Duodenal mucosa (tissue), 2 donors: Measurements from ENCODE around the gene MRGPRE.
"Not testable (repeated sequence)": the region's sequence is repeated elsewhere in the genome, so short reads cannot be mapped to it uniquely, and the experiment has no call there.

ENCODE experiments used
- H3K27ac ChIP-seq: one replicate; pipeline ENCODE4 v1.7.0; 2013; ENCODE audit warnings: low read depth, low read length
- H3K27me3 ChIP-seq, 2 donors: one replicate each; pipeline ENCODE4 v1.7.0; 2013; ENCODE audit warnings: low read length in 2 of 2, control low read depth in 1 of 2; ENCODE audit not compliant: insufficient read depth in 2 of 2, control insufficient read depth in 1 of 2
- H3K36me3 ChIP-seq, 2 donors: one replicate each; pipeline ENCODE4 v1.7.0; 2013; ENCODE audit warnings: low read length in 2 of 2, control low read depth in 1 of 2; ENCODE audit not compliant: insufficient read depth in 2 of 2, control insufficient read depth in 1 of 2
- H3K4me1 ChIP-seq, 2 donors: one replicate each; pipeline ENCODE4 v1.7.0; 2013; ENCODE audit warnings: low read length in 2 of 2, control low read depth in 1 of 2; ENCODE audit not compliant: insufficient read depth in 2 of 2, control insufficient read depth in 1 of 2
- H3K4me3 ChIP-seq, 2 donors: one replicate each; pipeline ENCODE4 v1.7.0; 2013; ENCODE audit warnings: low read length in 2 of 2, low read depth in 1 of 2
- H3K9ac ChIP-seq, 2 donors: one replicate each; pipeline ENCODE4 v1.7.0; 2013; ENCODE audit warnings: low read length in 2 of 2, low read depth in 1 of 2
- H3K9me3 ChIP-seq, 2 donors: one replicate each; pipeline ENCODE4 v1.7.0; 2013; ENCODE audit warnings: low read length in 2 of 2, control low read depth in 1 of 2; ENCODE audit not compliant: control insufficient read depth in 1 of 2

Gene MRGPRE, protein sequence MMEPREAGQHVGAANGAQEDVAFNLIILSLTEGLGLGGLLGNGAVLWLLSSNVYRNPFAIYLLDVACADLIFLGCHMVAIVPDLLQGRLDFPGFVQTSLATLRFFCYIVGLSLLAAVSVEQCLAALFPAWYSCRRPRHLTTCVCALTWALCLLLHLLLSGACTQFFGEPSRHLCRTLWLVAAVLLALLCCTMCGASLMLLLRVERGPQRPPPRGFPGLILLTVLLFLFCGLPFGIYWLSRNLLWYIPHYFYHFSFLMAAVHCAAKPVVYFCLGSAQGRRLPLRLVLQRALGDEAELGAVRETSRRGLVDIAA

DNA sequence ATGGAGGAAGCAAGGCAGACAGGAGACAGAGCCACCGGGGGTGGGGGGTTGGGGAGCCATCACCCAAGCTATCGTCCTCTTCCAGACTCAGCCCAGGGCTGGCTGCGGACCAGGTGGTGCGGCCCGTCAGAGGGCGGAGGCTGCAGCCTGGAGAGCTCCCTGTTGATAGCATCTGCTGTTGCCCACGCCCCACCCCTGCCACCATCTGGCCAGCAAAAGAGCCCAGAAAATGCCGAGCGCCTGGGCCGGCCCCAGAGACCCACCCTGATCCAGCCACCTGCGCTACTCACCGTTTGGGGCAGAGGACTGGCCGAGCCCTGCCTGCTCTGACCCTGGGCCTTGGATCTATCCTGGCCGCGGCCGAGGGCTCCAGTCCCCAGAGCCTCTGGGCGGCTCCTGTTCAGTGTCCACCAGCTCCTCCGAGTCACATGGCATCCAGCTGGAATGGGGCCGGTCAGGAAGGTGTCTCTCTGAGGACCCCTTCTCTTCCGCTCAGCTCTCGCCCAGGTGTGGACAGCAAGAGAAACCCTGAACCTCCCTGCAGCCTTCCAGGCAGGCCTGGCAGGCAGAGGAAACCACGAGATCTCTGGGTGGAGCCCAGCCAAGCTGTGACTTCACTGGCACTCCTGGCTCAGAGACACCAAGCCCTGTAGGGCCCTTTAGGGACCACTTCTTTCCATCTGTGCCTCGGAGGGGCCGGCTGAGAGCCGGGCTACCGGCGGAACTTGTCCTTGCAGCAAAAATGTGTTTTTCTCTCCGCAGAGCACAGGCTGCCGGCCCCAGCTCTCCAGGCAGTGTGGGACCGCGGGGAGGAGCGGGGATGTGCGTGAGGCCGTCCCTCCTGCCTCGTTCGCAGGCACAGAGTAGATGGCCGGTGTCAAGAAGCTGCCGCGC lies at the start of gene MRGPRE:
MRGPRE (minus strand) TSS at position 567 of the 894 bp plus-strand sequence. CDS start 3,618 bp downstream, outside the sequence.
- Histone ChIP-seq H3K4me3 (no peak within 1 kb of the TSS), H3K4me1 (no peaks in the 10 kb centered on the region), H3K27me3 (no peaks in the 10 kb centered on the region)

DNA sequence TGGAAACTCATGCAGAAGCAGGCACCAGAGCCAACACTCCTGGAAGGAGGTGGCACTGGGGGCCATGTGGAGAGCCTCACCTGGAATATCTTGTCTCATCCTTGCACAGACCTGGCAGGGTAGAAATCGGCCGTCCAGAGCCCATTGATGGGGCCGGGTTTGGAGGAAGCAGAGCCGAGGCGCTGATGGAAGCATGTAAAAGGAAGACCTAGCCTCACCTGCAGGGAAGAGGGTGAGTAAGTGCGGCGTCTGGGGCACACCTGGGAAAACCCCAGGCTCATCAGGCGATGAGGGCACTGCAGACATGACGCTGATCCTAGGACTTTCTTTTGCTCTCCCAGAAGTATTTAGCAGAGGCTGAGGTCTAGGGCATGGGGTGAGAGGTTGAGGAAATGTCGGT lies 48.9 kb upstream of the MRGPRE start:
- not testable (repeated sequence) for H3K9ac ChIP-seq, H3K4me1 ChIP-seq, H3K9me3 ChIP-seq, H3K4me3 ChIP-seq, H3K36me3 ChIP-seq, H3K27me3 ChIP-seq, H3K27ac ChIP-seq

More for the DNA sequence above, at the start of gene MRGPRE:
- H3K9ac ChIP-seq: no peak within 1 kb of the TSS
- no peak within 1 kb of the TSS for H3K27ac ChIP-seq
- no peaks in the 10 kb centered on the region for H3K9me3 ChIP-seq
- no peaks in the 10 kb centered on the region for H3K36me3 ChIP-seq

DNA sequence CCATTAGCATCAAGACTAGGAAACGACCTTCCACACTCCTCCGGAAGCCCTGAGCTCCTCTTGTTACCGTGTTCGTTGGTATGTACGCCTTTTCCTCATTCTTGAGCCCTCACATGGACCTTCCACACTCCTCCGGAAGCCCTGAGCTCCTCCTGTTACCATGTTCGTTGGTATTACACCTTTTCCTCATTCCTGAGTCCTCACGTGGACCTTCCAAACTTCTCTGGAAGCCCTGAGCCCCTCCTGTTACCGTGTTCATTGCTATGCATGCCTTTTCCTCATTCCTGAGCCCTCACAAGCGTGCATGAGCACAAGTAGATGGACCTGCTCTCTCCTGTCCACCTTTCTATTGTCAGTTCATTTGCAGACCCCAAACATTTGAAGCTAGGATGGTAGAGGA lies 48.4 kb upstream of the MRGPRE start:
- H3K4me1 ChIP-seq, H3K27me3 ChIP-seq, H3K27ac ChIP-seq, H3K9ac ChIP-seq, H3K9me3 ChIP-seq, H3K36me3 ChIP-seq, H3K4me3 ChIP-seq: not testable (repeated sequence)

DNA sequence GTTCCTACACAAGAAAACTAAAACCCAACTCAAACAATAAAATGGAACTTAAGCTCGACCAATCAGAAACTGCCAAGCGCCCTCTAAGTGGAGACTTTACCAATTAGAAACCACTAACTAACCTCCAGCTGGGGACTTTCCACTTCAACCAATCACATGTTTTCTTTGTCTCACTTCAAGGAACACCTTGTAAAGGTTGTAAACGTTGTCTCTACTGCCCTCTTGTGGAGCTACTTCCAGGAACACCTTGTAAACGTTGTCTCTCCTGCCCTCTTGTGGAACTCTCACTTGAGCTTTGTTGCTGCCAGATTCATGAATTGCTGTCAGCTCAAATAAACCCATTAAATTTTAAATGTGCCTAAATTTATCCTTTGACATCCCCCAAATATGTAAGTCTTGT lies 46.7 kb upstream of the MRGPRE start:
- not testable (repeated sequence) for H3K4me1 ChIP-seq, H3K9ac ChIP-seq, H3K4me3 ChIP-seq, H3K27ac ChIP-seq, H3K9me3 ChIP-seq, H3K36me3 ChIP-seq, H3K27me3 ChIP-seq

DNA sequence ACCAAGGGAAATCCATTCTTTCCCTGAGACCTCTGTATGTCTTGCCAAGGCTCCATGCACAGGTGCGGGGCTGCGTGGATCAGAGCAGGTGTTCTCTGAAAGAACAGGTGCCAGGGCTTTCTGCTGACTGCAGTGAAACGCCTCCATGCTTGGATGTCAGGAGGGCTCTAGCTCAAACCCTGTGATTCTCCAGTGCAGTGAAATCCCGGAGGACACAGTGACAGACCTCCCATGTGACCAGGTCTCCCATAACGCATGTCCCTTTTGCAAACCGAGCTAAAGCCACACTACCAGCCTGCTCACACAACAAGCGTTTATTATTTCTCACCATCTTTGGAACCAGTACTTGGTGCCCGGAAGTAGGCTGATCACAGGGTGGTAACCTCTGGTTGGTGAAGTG lies 41.4 kb upstream of the MRGPRE start:
- not testable (repeated sequence) for H3K4me3 ChIP-seq, H3K27me3 ChIP-seq, H3K9ac ChIP-seq, H3K4me1 ChIP-seq, H3K36me3 ChIP-seq, H3K27ac ChIP-seq, H3K9me3 ChIP-seq

DNA sequence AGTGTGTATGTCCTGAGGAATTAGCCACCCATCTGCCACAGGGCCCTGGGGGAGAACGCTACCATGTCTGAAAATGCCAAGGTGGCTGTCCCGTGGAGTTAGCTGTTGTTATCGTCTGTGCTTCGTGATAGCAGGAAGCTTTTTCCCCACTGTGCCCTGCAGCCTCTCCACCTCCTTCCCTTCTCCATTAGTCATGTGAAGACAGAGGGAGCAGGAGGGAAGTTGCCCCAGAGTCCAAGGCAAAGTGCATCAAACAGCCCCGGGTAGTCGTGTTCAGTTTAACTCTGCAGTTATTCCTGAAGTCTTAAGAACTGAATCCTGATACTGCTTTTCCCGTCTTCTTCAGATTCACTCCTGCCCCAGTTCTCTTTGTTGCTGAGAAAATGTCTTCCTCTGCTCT lies 30.3 kb upstream of the MRGPRE start:
- H3K27ac ChIP-seq, H3K9me3 ChIP-seq, H3K36me3 ChIP-seq, H3K27me3 ChIP-seq, H3K4me3 ChIP-seq, H3K4me1 ChIP-seq, H3K9ac ChIP-seq: not testable (repeated sequence)

DNA sequence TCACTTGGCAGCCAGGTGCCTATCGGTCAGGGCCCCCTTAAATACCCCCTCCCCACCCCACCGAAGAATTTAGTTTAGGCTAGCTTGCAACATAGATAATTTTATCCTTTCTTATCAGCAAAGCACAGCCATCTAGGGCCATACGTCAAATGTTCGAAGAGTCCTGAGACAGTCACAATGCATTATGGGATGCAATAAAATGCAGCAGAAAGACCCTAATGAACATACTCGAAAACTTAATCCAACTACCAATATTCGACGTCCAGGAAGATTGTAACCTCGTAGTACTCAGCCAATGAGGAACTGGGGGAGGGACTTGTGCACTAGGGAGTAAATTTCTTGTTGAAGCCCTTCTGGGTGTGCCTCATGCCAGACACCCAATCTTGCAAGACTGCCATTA lies 29.6 kb upstream of the MRGPRE start:
- H3K9me3 ChIP-seq, H3K9ac ChIP-seq: not testable (repeated sequence)

DNA sequence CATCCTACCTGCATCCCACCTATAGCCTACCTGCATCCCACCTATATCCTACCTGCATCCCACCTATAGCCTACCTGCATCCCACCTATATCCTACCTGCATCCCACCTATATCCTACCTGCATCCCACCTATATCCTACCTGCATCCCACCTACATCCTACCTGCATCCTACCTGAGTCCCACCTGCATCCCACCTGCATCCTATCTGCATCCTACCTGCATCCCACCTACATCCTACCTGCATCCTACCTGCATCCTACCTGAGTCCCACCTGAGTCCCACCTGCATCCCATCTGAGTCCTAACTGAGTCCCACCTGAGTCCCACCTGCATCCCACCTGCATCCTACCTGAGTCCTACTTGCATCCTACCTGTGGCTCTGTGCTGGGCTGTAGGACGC lies 25.3 kb upstream of the MRGPRE start:
- H3K4me3 ChIP-seq, H3K9me3 ChIP-seq, H3K9ac ChIP-seq, H3K36me3 ChIP-seq, H3K4me1 ChIP-seq, H3K27me3 ChIP-seq, H3K27ac ChIP-seq: not testable (repeated sequence)

More for the DNA sequence above, 29.6 kb upstream of the MRGPRE start:
- not testable (repeated sequence) for H3K36me3 ChIP-seq, H3K4me1 ChIP-seq, H3K27me3 ChIP-seq, H3K27ac ChIP-seq, H3K4me3 ChIP-seq

DNA sequence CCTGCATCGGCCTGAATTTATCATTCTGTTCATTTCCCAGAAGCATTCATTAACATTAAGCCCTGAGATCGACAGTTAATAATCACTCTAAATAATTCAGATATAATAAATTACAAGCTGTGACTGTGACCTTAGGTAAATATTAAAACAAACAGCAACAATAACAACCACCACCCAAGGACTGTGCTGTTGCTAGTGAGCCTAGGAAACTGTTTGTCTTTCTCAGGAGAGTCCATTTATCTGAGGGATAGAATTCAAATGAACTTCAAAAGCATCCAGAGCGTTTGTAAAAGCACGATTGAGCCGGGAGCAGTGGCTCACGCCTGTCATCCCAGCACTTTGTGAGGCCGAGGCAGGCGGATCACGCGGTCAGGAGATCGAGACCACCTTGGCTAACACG lies 23.0 kb upstream of the MRGPRE start:
- H3K36me3 ChIP-seq, H3K9me3 ChIP-seq, H3K27ac ChIP-seq, H3K4me3 ChIP-seq, H3K27me3 ChIP-seq, H3K9ac ChIP-seq, H3K4me1 ChIP-seq: not testable (repeated sequence)

DNA sequence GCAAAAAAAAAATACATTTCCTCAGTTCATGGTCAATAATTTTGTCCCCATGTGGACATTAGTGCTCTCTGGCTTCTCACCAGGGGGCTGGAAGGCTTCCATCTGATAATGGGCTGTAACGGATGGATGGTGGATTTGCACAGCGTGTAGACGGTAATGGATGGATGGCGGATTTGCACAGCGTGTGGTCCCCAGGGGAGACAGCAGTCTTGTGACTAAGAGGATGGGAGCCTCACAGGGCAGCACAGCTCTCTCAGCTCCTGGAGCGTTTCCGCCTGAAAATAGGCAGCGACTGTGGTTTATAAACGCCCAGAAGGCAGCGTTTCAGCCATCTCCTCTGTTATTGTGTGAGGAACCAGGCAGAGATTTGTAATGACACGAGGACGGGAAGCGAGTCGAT lies 22.6 kb upstream of the MRGPRE start:
- H3K9me3 ChIP-seq, H3K4me3 ChIP-seq, H3K27me3 ChIP-seq, H3K4me1 ChIP-seq, H3K36me3 ChIP-seq, H3K27ac ChIP-seq, H3K9ac ChIP-seq: not testable (repeated sequence)
